ENCODE results near the gene ANKRD60.

ANKRD60 gene

DNA sequence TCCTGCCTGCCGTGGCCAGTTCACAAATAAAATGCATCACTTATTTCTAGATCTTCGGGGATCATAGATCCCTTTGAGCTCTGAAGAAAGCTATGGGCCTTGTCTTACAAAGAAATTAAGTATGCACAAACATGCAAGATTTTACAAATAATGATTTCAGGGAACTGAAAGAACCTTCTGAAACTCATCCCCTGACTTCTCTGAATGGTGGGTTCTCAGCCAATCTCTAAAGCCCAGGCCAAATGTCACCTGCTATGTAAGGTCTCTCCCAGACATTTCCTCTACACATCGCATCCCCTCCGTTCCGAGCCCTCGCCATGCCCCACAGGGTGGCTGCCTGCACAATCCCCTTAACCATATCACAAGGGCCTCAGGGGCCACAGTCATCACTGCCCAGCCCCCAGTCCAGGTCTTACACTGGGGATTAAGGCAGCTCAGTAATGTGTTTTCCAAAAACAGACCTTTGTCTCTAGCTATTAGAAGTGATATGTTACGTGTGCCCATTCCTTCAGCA is 16.1 kb upstream of the ANKRD60 start:
- DNase-seq (ENCODE audit: low spot score): no peak

DNA sequence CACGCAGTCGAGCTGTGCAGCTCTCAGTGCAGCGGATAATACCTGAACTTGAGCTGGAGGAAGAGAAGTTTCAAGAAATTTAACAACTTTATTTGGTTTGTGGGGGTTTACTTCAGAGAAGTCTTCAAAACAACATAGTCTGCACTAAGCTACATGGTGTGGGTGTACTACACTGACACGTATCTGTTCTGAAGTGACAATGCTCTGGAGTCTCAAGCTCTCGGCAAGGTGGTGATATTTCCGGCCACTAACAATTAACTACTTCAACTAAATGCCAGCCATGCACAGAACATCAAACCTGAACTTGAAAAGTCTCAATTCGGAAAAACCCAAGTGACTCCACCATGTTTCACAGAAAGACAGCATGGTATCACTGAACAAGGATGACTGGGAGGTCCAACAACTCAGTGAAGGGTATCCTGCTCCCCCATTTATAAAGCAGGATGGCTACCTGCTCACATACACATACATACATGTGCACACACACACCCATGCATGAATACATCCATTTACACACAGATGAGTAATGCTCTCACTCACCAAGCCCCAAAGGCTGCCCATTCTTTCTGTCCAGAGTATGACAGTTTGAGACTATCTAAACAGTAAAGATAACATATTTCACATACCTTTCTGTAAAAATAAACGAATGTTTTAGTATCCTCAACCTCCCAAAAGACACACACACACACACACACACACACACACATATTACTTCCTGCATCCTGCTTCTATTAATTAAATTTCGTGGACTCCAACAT is 15.4 kb upstream of the ANKRD60 start:
- DNase-seq (ENCODE audit: low spot score): no peak

DNA sequence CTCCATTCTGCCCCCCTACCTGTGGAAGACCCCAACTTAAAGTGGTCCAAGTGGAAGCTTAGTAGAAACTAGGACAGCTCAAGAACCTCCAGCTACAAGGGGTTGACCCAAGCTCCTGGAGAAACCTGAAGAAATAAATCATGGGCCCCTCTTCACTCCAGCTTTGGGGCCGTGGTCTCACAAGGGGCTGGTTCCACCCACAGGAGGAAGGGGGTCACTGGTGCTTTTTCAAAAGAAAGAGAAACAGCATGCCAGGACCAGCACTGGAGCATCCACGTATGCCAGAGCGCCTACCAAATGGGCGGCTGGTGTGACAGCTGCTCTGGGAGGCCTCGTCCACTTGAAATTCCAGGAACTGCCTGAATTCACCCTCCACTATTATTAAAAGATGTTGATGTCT is 14.4 kb upstream of the ANKRD60 start:
- no peak for DNase-seq (ENCODE audit: low spot score)

DNA sequence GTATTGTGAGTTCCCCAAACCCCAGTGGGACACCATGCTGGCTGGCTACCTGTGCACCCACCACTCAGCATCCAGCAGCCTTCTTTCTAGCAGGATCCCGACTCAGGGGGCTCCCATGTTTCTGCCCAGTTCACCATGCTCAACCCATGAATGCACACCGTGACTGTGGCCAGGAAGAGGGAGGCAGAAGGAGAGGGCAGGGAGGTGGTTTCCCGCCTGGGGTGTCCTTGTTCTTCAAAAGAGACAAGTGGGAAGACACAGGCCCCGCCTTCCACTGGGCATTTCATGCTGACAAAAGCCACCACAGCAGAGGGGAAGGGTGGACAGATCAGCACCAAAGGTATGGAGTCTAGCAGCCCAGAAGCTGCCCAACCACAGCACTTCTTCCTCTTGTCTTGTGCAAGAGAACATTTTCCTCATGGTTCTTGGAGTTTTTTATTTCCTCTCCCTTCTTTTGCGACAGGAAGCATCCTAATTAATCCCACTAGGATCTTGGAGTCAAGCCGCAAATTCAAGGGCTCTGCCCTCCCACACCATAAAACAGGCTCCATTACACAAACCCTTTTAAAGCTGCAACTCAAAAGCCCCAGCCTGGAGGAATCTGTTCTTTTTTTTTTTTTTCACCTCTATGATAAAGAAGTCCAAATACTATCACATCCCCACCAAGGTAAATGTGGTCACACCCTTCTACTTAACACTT is 13.5 kb upstream of the ANKRD60 start:
- no peak for DNase-seq (ENCODE audit: low spot score)

DNA sequence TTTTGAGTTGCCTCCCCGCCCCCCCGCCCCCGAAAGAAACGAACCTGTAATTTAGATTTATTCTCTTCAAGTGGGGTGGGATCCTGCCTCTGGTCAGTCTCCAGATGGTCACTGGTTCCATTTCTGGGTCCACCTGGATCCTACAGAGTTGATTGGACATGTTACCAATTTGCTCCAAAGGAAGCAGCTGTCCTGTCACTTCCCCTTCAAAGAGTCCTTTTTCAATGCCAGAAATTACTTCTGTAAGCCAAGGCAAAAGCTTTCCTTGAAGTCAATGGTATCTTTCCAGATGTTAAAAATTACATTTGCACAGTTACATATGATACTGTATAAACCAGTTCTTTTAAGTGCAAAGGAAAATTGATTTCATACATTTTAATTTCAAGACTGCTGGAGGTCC is 12.0 kb upstream of the ANKRD60 start:
- DNase-seq (ENCODE audit: low spot score): no peak

DNA sequence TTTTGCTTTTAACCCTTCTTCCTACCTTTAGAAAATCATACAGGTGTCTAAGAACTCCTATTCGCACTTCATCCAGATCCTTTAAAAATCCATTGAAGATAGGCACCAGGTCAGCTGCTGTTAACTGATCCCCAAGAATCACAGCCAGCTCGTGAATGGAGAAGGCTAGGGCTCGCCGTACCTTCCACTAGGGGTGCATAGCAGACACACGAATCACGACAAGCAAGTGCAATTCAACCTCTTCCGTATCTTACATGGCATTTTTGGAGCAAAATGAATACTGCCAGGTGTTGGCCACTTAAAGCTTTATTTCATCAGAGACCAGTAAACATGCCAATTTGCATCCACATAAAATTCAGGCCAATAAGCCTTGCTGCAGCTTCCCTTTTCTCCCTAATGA is 10.8 kb upstream of the ANKRD60 start:
- no peak for DNase-seq (ENCODE audit: low spot score)

DNA sequence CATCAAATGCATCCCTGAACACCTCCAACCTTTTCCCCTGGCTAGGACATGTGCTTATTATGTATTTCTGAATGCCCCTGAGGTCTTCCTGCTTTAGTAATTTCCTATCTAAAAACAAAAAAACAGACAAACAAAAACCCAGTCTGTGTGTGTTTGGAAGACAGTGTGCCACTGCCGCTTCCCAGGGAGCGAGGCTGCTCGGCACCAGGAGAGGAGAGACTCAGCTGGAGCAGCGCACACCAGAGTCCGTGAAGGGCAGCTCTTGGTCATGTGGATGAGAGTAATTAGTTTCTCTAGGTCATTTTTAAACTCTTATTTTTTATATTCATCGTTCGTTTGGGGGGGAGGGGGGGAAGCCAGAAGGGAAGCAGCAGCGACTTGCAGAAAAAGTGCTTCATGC is 10.0 kb upstream of the ANKRD60 start:
- DNase-seq (ENCODE audit: low spot score): no peak

DNA sequence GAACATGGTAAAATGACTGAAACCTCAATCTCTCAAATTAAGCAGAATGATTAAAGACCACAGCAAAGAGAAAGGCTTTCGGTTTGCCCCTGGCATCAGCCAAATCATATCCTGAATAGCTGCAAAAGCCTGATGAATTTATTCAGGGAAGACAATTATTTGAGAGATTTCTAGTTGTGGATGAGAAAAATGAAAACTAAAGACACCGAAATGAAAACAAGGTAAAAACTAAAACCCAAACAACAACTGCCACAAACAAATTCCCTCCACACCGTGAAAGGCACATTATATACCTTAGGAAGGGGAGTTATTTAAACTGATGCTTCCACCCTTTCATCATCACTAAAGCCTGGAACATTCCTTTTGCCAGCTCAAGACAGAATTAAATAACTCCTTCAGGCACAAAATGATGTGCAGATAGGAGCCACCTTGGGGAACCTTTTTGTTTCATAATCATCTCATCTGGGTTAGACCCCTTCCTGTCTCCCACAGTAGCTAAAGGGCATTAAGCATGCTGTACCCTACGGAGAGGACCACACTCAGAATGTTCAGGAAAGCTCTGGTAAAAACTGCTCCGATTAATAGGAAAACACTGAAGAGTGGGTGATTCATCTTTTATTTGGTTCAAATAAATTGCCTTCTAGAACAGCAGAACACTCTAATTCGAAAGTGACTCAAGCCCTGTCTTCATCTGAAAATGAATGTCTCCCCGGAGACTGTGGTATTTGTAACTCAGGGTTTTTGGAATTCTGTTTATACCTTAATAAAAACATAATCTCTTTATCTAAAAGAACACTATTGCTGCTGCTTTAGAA is 9.1 kb upstream of the ANKRD60 start:
- DNase-seq (ENCODE audit: low spot score): no peak

DNA sequence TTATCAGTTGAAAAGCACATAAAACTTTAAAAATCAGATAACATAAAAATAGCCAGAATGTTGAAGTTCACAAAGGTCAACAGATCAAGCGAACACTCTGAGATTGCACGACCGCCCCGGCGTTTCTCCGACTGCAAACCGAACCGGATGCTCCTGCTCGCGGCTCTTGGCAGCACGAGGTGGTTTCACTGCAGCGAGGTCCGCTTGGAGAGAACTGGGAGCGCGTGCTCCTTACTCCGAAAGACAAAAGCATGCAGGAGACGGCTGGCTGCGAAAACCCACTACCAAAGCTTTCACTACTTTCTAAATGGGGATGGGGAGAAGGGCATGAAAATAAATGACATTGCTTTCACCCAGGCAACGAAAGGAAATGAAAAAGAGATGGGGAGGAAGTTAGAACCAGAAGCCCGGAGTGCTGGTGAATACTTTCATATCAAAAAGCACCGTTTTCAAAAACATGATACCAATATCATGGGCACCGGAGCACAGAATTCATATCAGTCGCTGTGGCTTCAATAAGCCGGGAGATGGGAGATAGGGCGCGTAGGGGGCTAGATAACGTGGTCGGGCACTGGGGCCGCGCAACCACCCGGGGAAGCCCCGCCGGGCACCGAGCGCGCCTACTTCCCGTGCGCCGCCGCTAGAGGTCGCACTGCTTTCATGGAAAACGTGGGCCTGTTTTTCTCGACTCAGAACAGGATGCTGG is 8.3 kb upstream of the ANKRD60 start:
- peak; percentile 64 for DNase-seq (ENCODE audit: low spot score)

DNA sequence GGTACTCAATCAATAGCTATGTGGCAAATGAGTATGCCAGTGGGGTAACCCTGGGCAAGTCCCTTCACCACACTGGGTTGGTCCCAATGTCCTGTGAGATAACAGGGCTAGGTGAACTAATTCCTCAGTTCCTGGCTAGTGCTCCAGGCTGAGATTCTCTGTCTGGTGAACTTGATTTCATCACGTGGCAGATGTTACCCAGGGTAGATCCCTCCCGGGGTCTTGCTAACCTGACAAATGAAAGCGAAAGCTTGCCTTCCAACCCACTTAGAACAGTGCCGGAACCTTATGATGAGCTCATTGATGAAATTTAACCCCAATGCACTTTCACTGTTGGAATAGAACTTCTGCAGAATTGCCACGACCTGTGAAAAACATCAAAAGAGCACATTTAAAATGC is 6.6 kb upstream of the ANKRD60 start:
- DNase-seq (ENCODE audit: low spot score): no peak

DNA sequence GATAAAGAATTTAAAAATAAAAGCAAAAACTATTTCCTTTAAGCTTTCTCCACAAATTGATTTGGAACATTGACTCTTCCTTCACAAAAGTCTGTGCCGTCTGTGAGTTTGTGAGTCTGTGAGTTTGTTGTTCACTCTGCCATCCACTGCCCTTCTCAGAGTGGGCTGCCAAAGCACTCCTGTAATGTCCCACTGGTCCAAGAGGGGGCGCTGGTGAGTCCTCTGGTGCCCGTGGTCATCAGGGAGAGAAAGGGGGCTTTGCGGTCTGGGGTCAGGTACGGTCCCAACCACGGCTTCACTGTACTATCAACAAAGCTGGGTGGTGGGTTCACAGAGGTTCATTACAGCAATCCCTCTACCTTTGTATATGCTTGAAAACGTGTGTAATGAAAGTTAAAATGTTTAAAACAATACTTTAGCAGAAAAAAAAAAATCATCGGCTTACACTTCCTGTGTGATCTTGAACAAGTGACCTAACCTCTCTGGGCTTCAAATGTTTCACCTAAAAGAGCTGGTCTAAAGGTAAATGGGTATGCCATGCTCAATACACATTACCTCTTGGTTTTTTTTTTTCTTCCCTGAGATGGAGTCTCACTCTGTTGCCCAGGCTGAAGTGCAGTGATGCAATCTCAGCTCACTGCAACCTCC is 5.6 kb upstream of the ANKRD60 start:
- peak; percentile 51 for DNase-seq (ENCODE audit: low spot score)

DNA sequence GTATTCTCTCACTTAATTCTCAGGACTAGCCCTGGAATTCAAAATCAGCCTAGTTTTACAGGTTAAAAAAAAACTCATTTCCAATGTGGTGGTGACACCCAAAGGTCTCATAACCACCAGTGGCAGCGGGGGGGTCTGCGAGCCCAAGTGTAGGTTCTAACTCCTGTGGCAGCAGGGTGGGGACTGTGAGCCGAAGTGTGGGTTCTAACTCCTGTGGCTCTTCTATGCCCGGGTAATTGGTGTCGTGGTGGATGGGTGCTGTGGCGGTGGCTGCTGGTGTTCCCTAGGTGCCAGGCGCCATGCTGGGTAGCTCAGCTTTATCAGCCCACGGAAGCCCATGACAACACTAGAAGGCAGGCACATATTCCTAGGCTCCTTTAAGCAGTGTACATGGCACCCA is 4.9 kb upstream of the ANKRD60 start:
- DNase-seq (ENCODE audit: low spot score): no peak

DNA sequence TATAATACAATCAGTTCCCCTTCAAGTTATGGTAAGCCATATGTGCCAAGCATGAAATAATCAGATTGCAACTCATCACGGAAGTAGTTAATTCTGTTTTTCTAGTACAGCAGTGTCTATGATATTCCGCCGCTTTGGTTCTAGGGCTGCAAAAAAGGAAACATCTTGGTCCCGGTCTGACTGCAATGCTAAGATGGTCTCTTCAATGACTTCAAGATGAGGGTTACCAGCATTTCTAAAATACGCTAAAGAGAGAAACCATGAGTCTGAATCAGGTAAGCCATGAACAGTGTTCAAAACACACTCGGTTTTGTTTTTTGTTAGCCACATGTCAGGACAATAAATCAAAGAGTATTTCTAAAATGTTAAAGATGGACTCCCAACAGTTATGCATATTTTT is 3.2 kb upstream of the ANKRD60 start:
- DNase-seq (ENCODE audit: low spot score): no peak

DNA sequence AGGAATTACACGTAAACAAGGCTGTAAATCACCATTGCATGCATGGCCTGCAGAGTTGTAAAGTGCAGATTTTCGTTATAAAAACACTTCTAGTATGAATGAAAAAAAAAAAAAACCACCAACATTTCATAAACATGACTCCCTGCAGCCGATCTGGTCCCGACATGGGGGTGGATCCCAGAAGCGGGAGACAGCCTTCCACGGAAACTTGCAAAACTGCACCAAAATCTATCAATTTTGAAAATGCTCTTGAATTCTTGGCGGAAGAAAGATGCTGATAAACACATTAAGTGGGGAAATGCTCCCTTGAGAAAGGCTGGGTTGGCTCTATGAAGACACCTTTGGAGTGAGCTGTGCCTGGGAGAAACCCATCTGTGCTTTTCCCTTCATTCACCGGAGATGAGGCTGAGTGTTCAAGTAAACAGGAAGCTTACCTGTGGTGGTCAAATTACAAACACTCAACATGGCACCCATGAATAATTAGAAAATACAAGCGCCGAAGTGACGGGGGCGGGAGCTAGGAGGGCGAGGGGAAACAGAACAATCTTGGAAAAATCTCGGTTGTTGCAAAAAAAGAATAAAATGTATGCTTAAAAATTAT is 845 bp upstream of the ANKRD60 start:
- no peak for DNase-seq (ENCODE audit: low spot score)

DNA sequence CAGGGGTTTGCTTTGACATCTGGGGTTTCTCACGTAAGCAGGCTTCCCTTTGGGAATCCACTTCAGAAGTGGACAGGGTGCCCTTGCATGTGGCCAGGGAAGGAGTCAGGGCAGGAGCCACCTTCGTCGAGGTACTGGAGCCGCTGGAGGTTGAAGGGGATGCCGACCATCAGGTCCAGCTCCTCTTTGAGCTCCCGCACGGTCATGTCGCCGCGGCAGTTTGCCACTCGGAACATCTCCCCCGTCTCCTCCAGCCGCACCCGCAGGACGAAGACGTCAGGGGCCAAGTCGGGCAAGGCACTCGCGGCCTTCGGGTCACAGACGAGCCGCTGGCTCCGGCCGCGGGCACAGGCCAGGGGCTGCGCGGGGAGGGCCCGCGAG is 360 bp downstream of the ANKRD60 start:
- DNase-seq (ENCODE audit: low spot score): no peak

DNA sequence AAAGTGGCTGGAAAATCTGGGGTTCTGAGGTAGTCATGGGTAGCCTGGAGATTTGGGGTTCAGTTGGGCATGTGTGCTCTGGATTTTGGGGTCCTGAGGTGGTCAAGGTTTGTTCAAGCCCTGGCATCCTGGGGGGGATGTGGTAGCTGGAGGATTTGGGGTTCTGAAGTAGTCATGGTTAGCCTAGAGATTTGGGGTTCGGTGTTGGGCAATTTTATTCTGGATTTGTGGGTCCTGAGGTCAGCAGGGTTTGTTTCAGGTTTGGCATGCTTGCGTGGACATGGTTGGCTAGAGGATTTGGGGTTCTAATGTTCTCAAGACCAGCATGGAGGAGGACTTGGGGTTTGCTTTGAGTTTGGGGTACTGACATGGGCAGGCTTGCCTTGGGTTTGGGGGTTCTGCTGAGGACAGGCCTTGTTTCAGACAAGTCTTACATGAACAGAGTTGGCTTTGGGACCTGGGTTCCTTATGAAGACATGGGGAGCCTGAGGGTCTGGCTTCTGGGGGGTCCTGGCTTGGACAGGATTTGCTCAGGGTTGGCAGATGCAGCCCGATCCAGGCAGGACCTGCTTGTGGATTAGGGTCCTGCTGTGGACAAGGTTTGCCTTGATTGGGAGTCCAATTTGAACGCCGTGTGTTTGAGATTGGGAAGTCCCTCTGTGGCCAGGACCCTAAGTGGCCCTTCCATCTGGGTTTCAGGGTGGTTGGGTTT is 906 bp downstream of the ANKRD60 start:
- DNase-seq (ENCODE audit: low spot score): no peak

DNA sequence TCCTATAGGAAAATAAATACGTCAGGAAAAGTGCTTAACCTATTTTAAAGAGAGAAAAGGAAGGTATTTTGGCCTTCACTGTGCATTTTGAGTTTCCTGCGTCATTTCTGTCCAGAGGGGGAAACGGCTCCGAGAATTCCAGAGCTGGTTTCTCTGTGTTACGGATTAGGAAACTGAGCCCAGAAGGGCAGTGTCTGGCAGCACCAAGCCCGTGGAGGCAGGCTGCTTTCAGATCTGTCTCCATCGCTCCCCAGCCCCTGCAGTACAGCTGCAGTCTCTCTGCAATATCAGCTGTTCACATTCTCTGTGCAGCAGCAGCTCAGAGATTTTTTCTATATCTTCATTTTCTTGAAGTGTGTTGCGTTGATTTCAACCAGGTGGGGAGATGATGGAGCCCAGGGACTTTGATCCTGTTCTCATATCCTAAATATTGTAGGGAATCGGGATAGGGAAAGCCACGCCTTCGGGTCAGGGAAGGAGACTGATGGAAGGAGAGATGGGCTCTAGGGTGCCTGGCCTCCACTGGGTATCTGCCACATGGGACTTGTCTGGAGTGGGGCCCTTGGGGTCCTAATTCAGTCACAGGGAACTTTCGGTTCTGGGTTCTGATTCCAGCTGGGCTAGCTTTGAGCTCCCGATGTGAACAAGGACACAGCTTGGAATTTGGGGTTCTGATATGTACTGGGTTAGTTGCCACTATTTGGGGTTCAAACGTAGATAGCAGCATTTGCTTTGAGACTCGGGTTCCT is 2.8 kb downstream of the ANKRD60 start:
- no peak for DNase-seq (ENCODE audit: low spot score)

DNA sequence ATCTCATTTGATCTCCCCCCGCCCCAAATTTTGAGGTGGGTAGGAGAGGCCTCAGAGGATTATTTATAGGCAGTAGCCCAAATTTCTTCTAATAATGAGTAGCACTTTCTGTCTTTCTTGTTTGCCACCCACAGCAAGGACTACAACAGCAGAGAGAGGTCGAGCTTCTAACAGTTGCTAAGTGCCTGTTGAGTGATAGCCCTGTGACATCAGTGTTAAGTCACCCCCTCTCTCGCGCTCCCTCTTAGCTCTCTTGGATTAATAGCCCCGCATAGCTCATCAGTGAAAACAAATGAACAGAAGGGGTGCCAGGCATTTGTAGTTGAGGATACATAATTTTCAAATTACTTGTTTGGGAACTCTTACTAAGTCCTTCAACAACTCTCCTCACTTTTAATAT is 3.5 kb downstream of the ANKRD60 start:
- no peak for DNase-seq (ENCODE audit: low spot score)

DNA sequence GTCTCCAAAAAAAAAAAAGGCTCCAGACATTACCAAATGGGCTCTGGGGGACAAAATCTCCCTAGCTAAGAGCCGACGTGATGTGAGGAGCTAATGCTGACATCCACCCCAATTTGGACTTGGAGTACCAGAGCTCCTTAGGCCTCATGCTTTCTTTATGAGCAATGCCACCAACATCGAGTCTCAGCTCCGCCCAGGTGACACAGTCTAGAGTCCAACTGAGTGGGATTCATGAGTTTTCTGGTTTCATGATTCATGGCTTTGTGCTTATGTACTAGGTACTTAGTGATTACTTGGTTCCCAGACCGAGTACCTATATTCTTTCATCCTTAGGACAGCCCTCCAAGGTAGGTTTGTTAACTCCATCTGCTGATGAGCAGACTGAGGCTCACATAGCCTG is 4.4 kb downstream of the ANKRD60 start:
- no peak for DNase-seq (ENCODE audit: low spot score)

Data from hematopoietic multipotent progenitor cell treated with erythropoietin and hydrocortisone succinate and interleukin-3 and kit ligand, for 17 days (in vitro differentiated cells).